ENCODE data around the gene BDP1.

BDP1 gene

GRCh38 chr5:71582945-71583584, 127.6 kb downstream of the BDP1 start:
- TF ChIP-seq MYC (IDR thresholded peaks at IDR 0.05; ENCODE audit: low read depth, low read length): no peak
- TF ChIP-seq MAX (IDR thresholded peaks at IDR 0.05; ENCODE audit: low read depth, low read length): no peak
- no peak for TF ChIP-seq POLR2A (IDR thresholded peaks at IDR 0.05; ENCODE audit: extremely low read depth, insufficient read length)
- TF ChIP-seq, protein P1, sequence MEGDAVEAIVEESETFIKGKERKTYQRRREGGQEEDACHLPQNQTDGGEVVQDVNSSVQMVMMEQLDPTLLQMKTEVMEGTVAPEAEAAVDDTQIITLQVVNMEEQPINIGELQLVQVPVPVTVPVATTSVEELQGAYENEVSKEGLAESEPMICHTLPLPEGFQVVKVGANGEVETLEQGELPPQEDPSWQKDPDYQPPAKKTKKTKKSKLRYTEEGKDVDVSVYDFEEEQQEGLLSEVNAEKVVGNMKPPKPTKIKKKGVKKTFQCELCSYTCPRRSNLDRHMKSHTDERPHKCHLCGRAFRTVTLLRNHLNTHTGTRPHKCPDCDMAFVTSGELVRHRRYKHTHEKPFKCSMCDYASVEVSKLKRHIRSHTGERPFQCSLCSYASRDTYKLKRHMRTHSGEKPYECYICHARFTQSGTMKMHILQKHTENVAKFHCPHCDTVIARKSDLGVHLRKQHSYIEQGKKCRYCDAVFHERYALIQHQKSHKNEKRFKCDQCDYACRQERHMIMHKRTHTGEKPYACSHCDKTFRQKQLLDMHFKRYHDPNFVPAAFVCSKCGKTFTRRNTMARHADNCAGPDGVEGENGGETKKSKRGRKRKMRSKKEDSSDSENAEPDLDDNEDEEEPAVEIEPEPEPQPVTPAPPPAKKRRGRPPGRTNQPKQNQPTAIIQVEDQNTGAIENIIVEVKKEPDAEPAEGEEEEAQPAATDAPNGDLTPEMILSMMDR (IDR thresholded peaks at IDR 0.05; ENCODE audit: low read depth, low read length): no peak
- no peak for DNase-seq (ENCODE audit: low read depth)
- H3K4me3 ChIP-seq (ENCODE audit: low read depth, low read length): no peak overlapping the region

DNA sequence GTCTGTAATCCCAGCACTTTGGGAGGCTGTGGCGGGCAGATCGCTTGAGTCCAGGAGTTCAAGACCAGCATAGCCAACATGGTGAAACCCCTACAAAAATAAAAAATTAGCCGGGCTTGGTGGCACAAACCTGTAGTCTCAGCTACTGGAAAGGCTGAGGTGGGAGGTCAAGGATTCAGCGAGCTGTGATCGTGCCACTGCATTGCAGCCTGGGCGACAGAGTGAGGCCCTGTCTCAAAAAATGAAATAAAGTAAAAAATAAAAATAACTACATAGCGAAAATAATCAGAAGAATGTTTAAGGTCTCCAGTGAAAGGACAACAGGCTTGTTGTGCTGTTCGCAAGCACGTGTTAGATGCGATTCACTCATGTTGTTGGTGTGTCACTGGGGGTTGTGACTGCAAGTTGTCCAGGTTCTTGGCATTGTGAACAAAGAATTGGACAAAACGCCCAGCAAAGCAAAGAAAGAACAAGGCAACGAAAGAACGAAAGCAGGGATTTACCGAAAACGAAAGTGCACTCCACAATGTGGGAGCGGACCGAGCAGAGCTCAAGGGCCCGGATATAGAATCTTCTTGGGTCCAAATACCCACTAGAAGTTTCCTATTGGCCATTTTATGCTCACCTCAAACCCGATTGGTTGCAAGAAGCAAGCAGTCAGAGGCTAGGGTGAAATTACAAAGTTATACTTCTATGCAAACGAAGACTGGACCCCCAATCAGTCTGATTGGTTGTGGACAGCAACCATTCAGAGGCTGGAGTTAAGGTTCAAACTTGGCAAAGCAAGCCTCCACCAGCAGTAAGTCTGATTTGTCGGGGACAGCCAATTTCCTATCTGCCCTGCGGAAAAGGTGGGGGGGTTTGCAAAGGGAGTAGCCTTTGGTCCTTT, 130.8 kb downstream of the BDP1 start:
- H3K4me3 ChIP-seq (ENCODE audit: low read depth, low read length): peak overlapping the region; percentile 68
- TF ChIP-seq MAX (IDR thresholded peaks at IDR 0.05; ENCODE audit: low read depth, low read length) (no peak), POLR2A (IDR thresholded peaks at IDR 0.05; ENCODE audit: extremely low read depth, insufficient read length) (no peak), MYC (IDR thresholded peaks at IDR 0.05; ENCODE audit: low read depth, low read length) (no peak)
- TF ChIP-seq, protein P1 (IDR thresholded peaks at IDR 0.05; ENCODE audit: low read depth, low read length): no peak
- peak; percentile 55 for DNase-seq (ENCODE audit: low read depth)

- TF ChIP-seq MYC (IDR thresholded peaks at IDR 0.05; ENCODE audit: low read depth, low read length): peak; percentile 94
- peak; percentile 95 for TF ChIP-seq MAX (IDR thresholded peaks at IDR 0.05; ENCODE audit: low read depth, low read length)
- TF ChIP-seq, protein P1 (IDR thresholded peaks at IDR 0.05; ENCODE audit: low read depth, low read length): no peak
- peak; percentile 72 for TF ChIP-seq POLR2A (IDR thresholded peaks at IDR 0.05; ENCODE audit: extremely low read depth, insufficient read length)
- DNase-seq (ENCODE audit: low read depth): peak; percentile 98
- H3K4me3 ChIP-seq (ENCODE audit: low read depth, low read length): peak within 1 kb of the TSS; percentile 98
These were observed 131.7 kb downstream of the BDP1 start, which contains the start of gene MCCC2 for GRCh38 chr5:71586941-71587765. Gene MCCC2 (plus strand): TSS chr5:71587340. CDS start chr5:71587426, 86 bp downstream.

DNA sequence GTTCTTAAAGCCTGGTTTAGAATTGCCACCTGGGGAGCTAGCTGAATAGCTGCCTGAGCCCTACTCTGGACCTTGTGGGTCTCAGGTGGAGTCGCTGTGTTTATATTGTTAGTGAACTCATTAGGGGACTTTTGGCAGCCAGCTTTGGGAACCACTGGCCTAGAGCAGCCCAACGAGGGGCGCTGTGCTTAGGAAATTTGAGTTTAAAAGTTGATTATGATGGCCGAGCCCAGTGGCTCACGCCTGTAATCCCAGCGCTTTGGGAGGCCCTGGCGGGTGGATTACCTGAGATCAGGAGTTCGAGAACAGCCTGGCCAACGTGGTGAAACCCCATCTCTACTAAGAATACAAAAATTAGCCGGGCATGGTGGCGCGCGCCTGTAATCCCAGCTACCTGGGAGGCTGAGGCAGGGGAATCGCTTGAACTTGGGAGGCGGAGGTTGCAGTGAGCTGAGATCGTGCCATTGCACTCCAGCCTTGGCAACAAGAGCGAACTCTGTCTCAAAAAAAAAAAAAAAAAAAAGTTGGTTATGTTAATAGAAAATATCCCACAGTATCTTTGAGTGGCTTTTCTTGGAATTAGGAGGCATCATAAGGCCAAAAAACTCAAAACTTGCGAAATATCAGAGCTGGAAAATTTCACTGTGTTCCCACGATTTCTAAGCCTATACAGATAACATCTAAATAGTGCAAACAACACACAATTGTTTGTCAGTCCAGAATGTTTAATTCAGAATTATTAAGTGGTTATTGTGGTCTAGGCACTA, 132.5 kb downstream of the BDP1 start:
- TF ChIP-seq, protein P1 (IDR thresholded peaks at IDR 0.05; ENCODE audit: low read depth, low read length): no peak
- TF ChIP-seq POLR2A (IDR thresholded peaks at IDR 0.05; ENCODE audit: extremely low read depth, insufficient read length) (no peak), MYC (IDR thresholded peaks at IDR 0.05; ENCODE audit: low read depth, low read length) (no peak), MAX (IDR thresholded peaks at IDR 0.05; ENCODE audit: low read depth, low read length) (no peak)
- DNase-seq (ENCODE audit: low read depth): peak; percentile 31
- H3K4me3 ChIP-seq (ENCODE audit: low read depth, low read length): peak overlapping the region; percentile 98

DNA sequence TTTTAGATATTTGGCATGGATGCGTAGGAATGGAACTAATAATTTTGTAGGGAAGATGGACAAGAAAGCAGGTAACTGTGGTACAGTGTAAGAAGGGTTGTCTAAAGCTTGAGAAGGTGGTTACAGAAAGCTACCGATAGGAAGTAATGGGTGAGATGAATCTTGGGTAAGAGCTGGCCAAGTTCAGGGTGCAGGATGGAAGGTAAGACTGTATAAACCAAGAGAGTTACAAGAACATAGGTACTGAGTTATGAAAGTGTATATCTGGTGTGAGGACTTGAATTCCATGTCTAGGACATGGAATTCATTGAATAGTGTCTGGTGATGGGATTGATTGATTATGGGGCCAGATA, 133.1 kb downstream of the BDP1 start:
- DNase-seq (ENCODE audit: low read depth): no peak
- TF ChIP-seq MYC (IDR thresholded peaks at IDR 0.05; ENCODE audit: low read depth, low read length) (no peak), MAX (IDR thresholded peaks at IDR 0.05; ENCODE audit: low read depth, low read length) (no peak), POLR2A (IDR thresholded peaks at IDR 0.05; ENCODE audit: extremely low read depth, insufficient read length) (no peak)
- TF ChIP-seq, protein P1 (IDR thresholded peaks at IDR 0.05; ENCODE audit: low read depth, low read length): no peak
- peak overlapping the region; percentile 98 for H3K4me3 ChIP-seq (ENCODE audit: low read depth, low read length)

Data from NB4 (cell line).